ENCODE measurements around the gene NUP98.

DNA sequence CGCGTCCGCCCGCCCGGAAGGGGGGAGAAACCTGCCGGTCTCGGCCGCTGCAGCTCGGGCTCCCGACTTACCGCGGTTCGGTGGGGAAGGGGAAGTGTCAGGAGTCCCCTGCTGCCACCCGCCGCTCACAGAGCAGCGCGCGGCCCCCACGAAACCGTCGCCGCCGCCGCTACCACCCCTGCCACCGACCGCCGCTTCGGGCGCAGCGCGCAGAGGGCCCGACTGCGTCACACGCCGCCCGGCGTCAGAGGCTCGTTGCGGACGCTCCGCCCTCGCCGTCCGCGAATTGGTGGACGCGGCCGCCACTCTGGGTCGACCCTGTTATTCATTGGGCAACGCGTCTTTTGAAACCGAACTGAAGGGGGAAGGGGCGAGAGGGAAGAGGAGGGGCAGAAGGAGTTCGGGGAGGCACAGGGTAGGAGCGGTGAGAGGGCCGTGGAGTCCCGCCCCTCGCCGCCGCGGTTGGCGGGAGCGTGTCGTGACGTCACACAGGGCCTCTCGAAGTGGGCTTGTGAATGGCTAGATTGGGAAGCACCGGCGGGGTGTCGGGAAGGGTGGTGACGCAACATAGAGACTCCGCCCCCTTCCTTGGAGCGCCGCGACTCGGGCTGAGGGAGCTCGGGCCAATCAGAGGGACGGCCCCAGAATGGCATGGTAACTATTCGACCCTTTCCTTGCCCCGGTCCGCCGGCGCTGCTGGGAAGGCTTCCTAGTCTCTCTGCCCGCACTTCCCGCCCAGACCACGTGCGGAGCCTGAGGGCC, at the start of gene NUP98:
- no peak for TF ChIP-seq GATA2 (IDR thresholded peaks at IDR 0.05; ENCODE audit: insufficient read depth, insufficient read length, low read depth, low read length)
- no peak for TF ChIP-seq EZH2 (IDR thresholded peaks at IDR 0.05; ENCODE audit: borderline replicate concordance, low read depth, low read length, severe bottlenecking)
- TF ChIP-seq POLR2A (IDR thresholded peaks at IDR 0.05; ENCODE audit: low read depth, low read length), result peak; percentile 90
- TF ChIP-seq, protein P1, sequence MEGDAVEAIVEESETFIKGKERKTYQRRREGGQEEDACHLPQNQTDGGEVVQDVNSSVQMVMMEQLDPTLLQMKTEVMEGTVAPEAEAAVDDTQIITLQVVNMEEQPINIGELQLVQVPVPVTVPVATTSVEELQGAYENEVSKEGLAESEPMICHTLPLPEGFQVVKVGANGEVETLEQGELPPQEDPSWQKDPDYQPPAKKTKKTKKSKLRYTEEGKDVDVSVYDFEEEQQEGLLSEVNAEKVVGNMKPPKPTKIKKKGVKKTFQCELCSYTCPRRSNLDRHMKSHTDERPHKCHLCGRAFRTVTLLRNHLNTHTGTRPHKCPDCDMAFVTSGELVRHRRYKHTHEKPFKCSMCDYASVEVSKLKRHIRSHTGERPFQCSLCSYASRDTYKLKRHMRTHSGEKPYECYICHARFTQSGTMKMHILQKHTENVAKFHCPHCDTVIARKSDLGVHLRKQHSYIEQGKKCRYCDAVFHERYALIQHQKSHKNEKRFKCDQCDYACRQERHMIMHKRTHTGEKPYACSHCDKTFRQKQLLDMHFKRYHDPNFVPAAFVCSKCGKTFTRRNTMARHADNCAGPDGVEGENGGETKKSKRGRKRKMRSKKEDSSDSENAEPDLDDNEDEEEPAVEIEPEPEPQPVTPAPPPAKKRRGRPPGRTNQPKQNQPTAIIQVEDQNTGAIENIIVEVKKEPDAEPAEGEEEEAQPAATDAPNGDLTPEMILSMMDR (IDR thresholded peaks at IDR 0.05; ENCODE audit: extremely low read depth in 1 of 2, insufficient read depth in 1 of 2, low read depth in 1 of 2, low read length in 2 of 2), result peak in 1 of 2 donors; percentile 2
- TF ChIP-seq JUN (IDR thresholded peaks at IDR 0.05; ENCODE audit: borderline replicate concordance, insufficient read depth, insufficient read length, low read depth), result peak; percentile 45
- peak; percentile 93 for TF ChIP-seq POLR2AphosphoS5 (IDR thresholded peaks at IDR 0.05; ENCODE audit: insufficient read depth, low read depth, low read length)
- TF ChIP-seq, protein P2, sequence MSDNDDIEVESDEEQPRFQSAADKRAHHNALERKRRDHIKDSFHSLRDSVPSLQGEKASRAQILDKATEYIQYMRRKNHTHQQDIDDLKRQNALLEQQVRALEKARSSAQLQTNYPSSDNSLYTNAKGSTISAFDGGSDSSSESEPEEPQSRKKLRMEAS (IDR thresholded peaks at IDR 0.05; ENCODE audit: insufficient read depth, insufficient read length), result peak; percentile 95

Data from endothelial cell of umbilical vein (primary cell).